Measurements from ENCODE around the gene GCLC. TPM values are rescaled to one million over a fixed set of nuclear protein-coding genes. Genes with fewer than 3 reads are reported as not detected.

GCLC gene
- total RNA-seq, 1 experiment from 2014 or later = 47.1 TPM

DNA sequence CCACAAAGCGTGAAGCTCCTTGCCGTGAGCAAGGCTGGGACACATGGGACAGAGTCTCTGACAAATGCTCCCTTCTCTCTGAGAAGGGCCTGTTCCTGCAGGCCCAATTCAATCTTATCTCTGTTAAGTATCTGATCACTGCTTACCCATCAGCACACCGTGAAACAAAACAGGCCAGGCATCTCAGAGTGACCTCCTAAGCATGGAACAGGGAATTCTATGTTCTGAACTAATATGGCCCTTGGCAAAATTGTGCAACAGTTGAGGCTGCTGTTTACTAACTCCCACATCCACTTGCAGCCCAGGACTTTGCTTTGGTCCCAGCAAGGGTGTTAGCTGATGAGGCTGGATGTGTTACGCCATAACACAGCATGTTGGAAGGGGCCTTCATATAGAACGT, 79.2 kb downstream of the GCLC start:
- TF ChIP-seq, protein P1, sequence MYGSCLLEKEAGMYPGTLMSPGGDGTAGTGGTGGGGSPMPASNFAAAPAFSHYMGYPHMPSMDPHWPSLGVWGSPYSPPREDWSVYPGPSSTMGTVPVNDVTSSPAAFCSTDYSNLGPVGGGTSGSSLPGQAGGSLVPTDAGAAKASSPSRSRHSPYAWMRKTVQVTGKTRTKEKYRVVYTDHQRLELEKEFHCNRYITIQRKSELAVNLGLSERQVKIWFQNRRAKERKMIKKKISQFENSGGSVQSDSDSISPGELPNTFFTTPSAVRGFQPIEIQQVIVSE (CRISPR knock-in tag; IDR thresholded peaks at IDR 0.05; ENCODE audit: borderline replicate concordance) = no peak
- TF ChIP-seq CREM (CRISPR knock-in tag; IDR thresholded peaks at IDR 0.05) (no peak), SP1 (CRISPR knock-in tag; conservative IDR thresholded peaks at IDR 0.05) (no peak), ZNF121 (CRISPR knock-in tag; IDR thresholded peaks at IDR 0.05) (no peak), TEAD4 (CRISPR knock-in tag; IDR thresholded peaks at IDR 0.05) (no peak), ATF1 (CRISPR knock-in tag; IDR thresholded peaks at IDR 0.05) (no peak), EMX1 (CRISPR knock-in tag; IDR thresholded peaks at IDR 0.05) (no peak), E2F5 (CRISPR knock-in tag; IDR thresholded peaks at IDR 0.05) (no peak), ZNF396 (CRISPR knock-in tag; IDR thresholded peaks at IDR 0.05; ENCODE audit: borderline replicate concordance) (no peak), ELF4 (CRISPR knock-in tag; IDR thresholded peaks at IDR 0.05; ENCODE audit: low read depth) (no peak), ZNF423 (CRISPR knock-in tag; IDR thresholded peaks at IDR 0.05) (no peak), PRRX2 (CRISPR knock-in tag; IDR thresholded peaks at IDR 0.05) (no peak), ESRRA (CRISPR knock-in tag; IDR thresholded peaks at IDR 0.05; ENCODE audit: borderline replicate concordance) (no peak), STAT6 (CRISPR knock-in tag; conservative IDR thresholded peaks at IDR 0.05; ENCODE audit: low read depth) (no peak), MXD4 (CRISPR knock-in tag; IDR thresholded peaks at IDR 0.05; ENCODE audit: borderline replicate concordance) (no peak), FOXK1 (CRISPR knock-in tag; IDR thresholded peaks at IDR 0.05) (no peak)
- TF ChIP-seq, protein P2, sequence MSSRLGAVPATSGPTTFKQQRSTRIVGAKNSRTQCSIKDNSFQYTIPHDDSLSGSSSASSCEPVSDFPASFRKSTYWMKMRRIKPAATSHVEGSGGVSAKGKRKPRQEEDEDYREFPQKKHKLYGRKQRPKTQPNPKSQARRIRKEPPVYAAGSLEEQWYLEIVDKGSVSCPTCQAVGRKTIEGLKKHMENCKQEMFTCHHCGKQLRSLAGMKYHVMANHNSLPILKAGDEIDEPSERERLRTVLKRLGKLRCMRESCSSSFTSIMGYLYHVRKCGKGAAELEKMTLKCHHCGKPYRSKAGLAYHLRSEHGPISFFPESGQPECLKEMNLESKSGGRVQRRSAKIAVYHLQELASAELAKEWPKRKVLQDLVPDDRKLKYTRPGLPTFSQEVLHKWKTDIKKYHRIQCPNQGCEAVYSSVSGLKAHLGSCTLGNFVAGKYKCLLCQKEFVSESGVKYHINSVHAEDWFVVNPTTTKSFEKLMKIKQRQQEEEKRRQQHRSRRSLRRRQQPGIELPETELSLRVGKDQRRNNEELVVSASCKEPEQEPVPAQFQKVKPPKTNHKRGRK (CRISPR knock-in tag; IDR thresholded peaks at IDR 0.05; ENCODE audit: borderline replicate concordance) = no peak
- TF ChIP-seq, protein P3, sequence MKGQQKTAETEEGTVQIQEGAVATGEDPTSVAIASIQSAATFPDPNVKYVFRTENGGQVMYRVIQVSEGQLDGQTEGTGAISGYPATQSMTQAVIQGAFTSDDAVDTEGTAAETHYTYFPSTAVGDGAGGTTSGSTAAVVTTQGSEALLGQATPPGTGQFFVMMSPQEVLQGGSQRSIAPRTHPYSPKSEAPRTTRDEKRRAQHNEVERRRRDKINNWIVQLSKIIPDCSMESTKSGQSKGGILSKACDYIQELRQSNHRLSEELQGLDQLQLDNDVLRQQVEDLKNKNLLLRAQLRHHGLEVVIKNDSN (CRISPR knock-in tag; IDR thresholded peaks at IDR 0.05) = no peak
- TF ChIP-seq, protein P4, sequence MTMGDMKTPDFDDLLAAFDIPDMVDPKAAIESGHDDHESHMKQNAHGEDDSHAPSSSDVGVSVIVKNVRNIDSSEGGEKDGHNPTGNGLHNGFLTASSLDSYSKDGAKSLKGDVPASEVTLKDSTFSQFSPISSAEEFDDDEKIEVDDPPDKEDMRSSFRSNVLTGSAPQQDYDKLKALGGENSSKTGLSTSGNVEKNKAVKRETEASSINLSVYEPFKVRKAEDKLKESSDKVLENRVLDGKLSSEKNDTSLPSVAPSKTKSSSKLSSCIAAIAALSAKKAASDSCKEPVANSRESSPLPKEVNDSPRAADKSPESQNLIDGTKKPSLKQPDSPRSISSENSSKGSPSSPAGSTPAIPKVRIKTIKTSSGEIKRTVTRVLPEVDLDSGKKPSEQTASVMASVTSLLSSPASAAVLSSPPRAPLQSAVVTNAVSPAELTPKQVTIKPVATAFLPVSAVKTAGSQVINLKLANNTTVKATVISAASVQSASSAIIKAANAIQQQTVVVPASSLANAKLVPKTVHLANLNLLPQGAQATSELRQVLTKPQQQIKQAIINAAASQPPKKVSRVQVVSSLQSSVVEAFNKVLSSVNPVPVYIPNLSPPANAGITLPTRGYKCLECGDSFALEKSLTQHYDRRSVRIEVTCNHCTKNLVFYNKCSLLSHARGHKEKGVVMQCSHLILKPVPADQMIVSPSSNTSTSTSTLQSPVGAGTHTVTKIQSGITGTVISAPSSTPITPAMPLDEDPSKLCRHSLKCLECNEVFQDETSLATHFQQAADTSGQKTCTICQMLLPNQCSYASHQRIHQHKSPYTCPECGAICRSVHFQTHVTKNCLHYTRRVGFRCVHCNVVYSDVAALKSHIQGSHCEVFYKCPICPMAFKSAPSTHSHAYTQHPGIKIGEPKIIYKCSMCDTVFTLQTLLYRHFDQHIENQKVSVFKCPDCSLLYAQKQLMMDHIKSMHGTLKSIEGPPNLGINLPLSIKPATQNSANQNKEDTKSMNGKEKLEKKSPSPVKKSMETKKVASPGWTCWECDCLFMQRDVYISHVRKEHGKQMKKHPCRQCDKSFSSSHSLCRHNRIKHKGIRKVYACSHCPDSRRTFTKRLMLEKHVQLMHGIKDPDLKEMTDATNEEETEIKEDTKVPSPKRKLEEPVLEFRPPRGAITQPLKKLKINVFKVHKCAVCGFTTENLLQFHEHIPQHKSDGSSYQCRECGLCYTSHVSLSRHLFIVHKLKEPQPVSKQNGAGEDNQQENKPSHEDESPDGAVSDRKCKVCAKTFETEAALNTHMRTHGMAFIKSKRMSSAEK (CRISPR knock-in tag; IDR thresholded peaks at IDR 0.05; ENCODE audit: borderline replicate concordance) = no peak
- TF ChIP-seq, protein P5, sequence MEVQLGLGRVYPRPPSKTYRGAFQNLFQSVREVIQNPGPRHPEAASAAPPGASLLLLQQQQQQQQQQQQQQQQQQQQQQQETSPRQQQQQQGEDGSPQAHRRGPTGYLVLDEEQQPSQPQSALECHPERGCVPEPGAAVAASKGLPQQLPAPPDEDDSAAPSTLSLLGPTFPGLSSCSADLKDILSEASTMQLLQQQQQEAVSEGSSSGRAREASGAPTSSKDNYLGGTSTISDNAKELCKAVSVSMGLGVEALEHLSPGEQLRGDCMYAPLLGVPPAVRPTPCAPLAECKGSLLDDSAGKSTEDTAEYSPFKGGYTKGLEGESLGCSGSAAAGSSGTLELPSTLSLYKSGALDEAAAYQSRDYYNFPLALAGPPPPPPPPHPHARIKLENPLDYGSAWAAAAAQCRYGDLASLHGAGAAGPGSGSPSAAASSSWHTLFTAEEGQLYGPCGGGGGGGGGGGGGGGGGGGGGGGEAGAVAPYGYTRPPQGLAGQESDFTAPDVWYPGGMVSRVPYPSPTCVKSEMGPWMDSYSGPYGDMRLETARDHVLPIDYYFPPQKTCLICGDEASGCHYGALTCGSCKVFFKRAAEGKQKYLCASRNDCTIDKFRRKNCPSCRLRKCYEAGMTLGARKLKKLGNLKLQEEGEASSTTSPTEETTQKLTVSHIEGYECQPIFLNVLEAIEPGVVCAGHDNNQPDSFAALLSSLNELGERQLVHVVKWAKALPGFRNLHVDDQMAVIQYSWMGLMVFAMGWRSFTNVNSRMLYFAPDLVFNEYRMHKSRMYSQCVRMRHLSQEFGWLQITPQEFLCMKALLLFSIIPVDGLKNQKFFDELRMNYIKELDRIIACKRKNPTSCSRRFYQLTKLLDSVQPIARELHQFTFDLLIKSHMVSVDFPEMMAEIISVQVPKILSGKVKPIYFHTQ (CRISPR knock-in tag; IDR thresholded peaks at IDR 0.05) = no peak
- H3K4me3 Mint-ChIP-seq = no peak overlapping the region
- no peak for DNase-seq (ENCODE audit: low spot score)
- H3K9me3 Mint-ChIP-seq = no peaks in the 10 kb centered on the region
- POLR2A ChIA-PET = no interaction called here
- H3K4me1 Mint-ChIP-seq = peaks cover 4% of the 10 kb centered on the region
- H3K36me3 Mint-ChIP-seq = no peaks in the 10 kb centered on the region
- no peak for ATAC-seq
- CTCF ChIA-PET = no interaction called here
- no peaks in the 10 kb centered on the region for H3K27me3 Mint-ChIP-seq (ENCODE audit: low read depth)
- no peak overlapping the region for H3K27ac Mint-ChIP-seq

Measured in WTC11 (cell line).